Spleen (tissue), 11 donors: ENCODE results near the gene DISC1. TPM values are rescaled to one million over a fixed set of nuclear protein-coding genes. Genes with fewer than 3 reads are reported as not detected.

ENCODE experiments used
- DNase-seq: peaks from one replicate; pipeline ENCODE4 v3.0.0-alpha.2; 2020
- H3K27ac ChIP-seq, 8 donors: fragments of 200-600 bp; sonication (generic) in 7 of 8; 1 replicate in 4 of 8; 2 replicates in 4 of 8; pipeline versions ENCODE4 v1.5.0 to v1.8.0; 2016 to 2021; ENCODE audit warnings: inconsistent platforms in 4 of 8, mild to moderate bottlenecking in 4 of 8, moderate library complexity in 1 of 8
- H3K27me3 ChIP-seq, 7 donors: fragments of 200-600 bp; sonication (generic) in 6 of 7; replicated peaks in 1 of 7; 1 replicate in 4 of 7; 2 replicates in 3 of 7; pipeline versions ENCODE4 v1.5.0 to v1.8.0; 2016 to 2021; ENCODE audit warnings: inconsistent platforms in 3 of 7, mild to moderate bottlenecking in 1 of 7
- H3K36me3 ChIP-seq, 6 donors: fragments of 200-600 bp; sonication (generic) in 5 of 6; 1 replicate in 4 of 6; 2 replicates in 2 of 6; pipeline versions ENCODE4 v1.5.0 to v1.8.0; 2016 to 2021; ENCODE audit warnings: inconsistent platforms in 2 of 6
- H3K4me1 ChIP-seq, 6 donors: fragments of 200-600 bp; sonication (generic) in 5 of 6; 1 replicate in 3 of 6; 2 replicates in 3 of 6; pipeline versions ENCODE4 v1.5.0 to v1.8.0; 2016 to 2021; ENCODE audit warnings: inconsistent platforms in 3 of 6
- H3K4me3 ChIP-seq, 8 donors: fragments of 200-600 bp; sonication (generic) in 7 of 8; 1 replicate in 4 of 8; 2 replicates in 4 of 8; pipeline versions ENCODE4 v1.5.0 to v1.8.0; 2016 to 2021; ENCODE audit warnings: inconsistent platforms in 4 of 8, mild to moderate bottlenecking in 4 of 8, moderate library complexity in 2 of 8
- H3K9me3 ChIP-seq, 8 donors: fragments of 200-600 bp; sonication (generic) in 7 of 8; 1 replicate in 4 of 8; 2 replicates in 4 of 8; pipeline versions ENCODE4 v1.5.0 to v1.8.0; 2016 to 2021; ENCODE audit warnings: inconsistent platforms in 4 of 8
- CTCF ChIP-seq, 11 experiments: fragments of 200-600 bp in 7 of 11; fragments of 450-650 bp in 4 of 11; sonication (generic) in 4 of 11; IDR thresholded peaks in 8 of 11; conservative IDR thresholded peaks in 3 of 11; 1 replicate in 7 of 11; 2 replicates in 4 of 11; pipeline versions ENCODE4 v1.4.0 to v1.8.0; 2016 to 2021; ENCODE audit warnings: antibody characterized with exemption in 11 of 11, inconsistent platforms in 4 of 11, mild to moderate bottlenecking in 1 of 11
- POLR2A ChIP-seq, 3 donors: fragments of 450-650 bp; IDR thresholded peaks; one replicate each; pipeline ENCODE4 v1.5.1; 2017; ENCODE audit warnings: antibody characterized with exemption in 3 of 3, mild to moderate bottlenecking in 1 of 3
- POLR2AphosphoS5 ChIP-seq, 3 donors: sonication (generic); formaldehyde crosslinking; IDR thresholded peaks; one replicate each; pipeline ENCODE4 v1.5.1; 2017; ENCODE audit warnings: antibody characterized with exemption in 3 of 3
- WGBS, 5 donors: extraction: QIAGEN DNeasy Blood & Tissue Kit in 3 of 5; methylation state at CpG; one replicate each; pipeline versions ENCODE4 v1.1.5 to v1.1.7; 2013 to 2018; 5-methylcytosine and 5-hydroxymethylcytosine counted together
- intact Hi-C: fragments of 100-400 bp; cut with DNase I; formaldehyde crosslinking; loops from one replicate; pipeline ENCODE4 v1.15.0; 2023; ENCODE audit warnings: low total_unique reads
- polyA plus RNA-seq, 3 donors: library from polyadenylated mRNA; stranded (reverse); fragments of 200-250 nt; gene quantifications; one replicate each; pipeline ENCODE4 v1.2.1, GENCODE V29; 2013
- total RNA-seq, 7 donors: library from RNA; depleted of rRNA in 3 of 7; stranded (reverse); fragments of >200 nt in 3 of 7; fragmentation: NEBNext Ultra II Directional in 4 of 7; extraction: Animal tissue kit (Norgen Biotek cat#: 25700) in 4 of 7; gene quantifications; one replicate each; pipeline versions ENCODE4 v1.1.0 to v1.2.1, GENCODE V29; 2016 to 2021
- donor health status: healthy with polysubstance abuse.
- donor health status: DM: no; HTN: no; CAD: no; lungs with moderate emphysema.
- donor health status: DM: no; HTN: no; CAD: no.
- donor health status: Bipolar disorder and iron deficiency.
- donor health status: healthy.
- donor health status: DM: no; HTN: no; CAD: no.
- donor health status: DM: yes; HTN: yes; CAD: no.

Gene DISC1
- total and polyA plus RNA-seq, 10 donors, result 0.89 to 36.4 (median 24.2) TPM

- peaks cover 4 to 23% (median 15%) of the 10 kb centered on the region in 8 donors for H3K9me3 ChIP-seq
- no peak for DNase-seq
- 88 to 95% (median 94%) methylated on average over 15 of the region's 15 CpGs for WGBS, 5 donors
- H3K27ac ChIP-seq, result no peak overlapping the region
- H3K36me3 ChIP-seq, result peaks cover 0 to 5% (median 0%) of the 10 kb centered on the region in 6 donors
- intact Hi-C loops, result no loop called here
- TF ChIP-seq CTCF (IDR thresholded peaks at IDR 0.05 in 8 of 11, conservative IDR thresholded peaks at IDR 0.05 in 3 of 11), result no peak
- TF ChIP-seq POLR2A (IDR thresholded peaks at IDR 0.05), result no peak
- no peak for TF ChIP-seq POLR2AphosphoS5 (IDR thresholded peaks at IDR 0.05)
- peaks cover 0 to 28% (median 0%) of the 10 kb centered on the region in 7 donors for H3K27me3 ChIP-seq
- H3K4me1 ChIP-seq, result peaks cover 0 to 9% (median 0%) of the 10 kb centered on the region in 6 donors
- no peak overlapping the region for H3K4me3 ChIP-seq
These were observed 58.0 kb downstream of the DISC1 start for GRCh38 chr1:231684356-231685244.

- H3K27me3 ChIP-seq, result peaks cover 0 to 37% (median 0%) of the 10 kb centered on the region in 7 donors
- H3K4me1 ChIP-seq, result peaks cover 0 to 26% (median 10%) of the 10 kb centered on the region in 6 donors
- intact Hi-C loops, result no loop called here
- H3K27ac ChIP-seq, result no peak overlapping the region
- DNase-seq, result no peak
- H3K36me3 ChIP-seq, result peaks cover 0 to 5% (median 0%) of the 10 kb centered on the region in 6 donors
- 86 to 96% (median 94%) methylated on average over 4 of the region's 4 CpGs for WGBS, 5 donors
- no peak for TF ChIP-seq POLR2A (IDR thresholded peaks at IDR 0.05)
- TF ChIP-seq POLR2AphosphoS5 (IDR thresholded peaks at IDR 0.05), result no peak
- no peak for TF ChIP-seq CTCF (IDR thresholded peaks at IDR 0.05 in 8 of 11, conservative IDR thresholded peaks at IDR 0.05 in 3 of 11)
- H3K9me3 ChIP-seq, result peaks cover 4 to 23% (median 15%) of the 10 kb centered on the region in 8 donors
- no peak overlapping the region for H3K4me3 ChIP-seq
These were observed 59.8 kb downstream of the DISC1 start for GRCh38 chr1:231686384-231686783.

- H3K27ac ChIP-seq, result no peak overlapping the region
- peaks cover 0 to 10% (median 2%) of the 10 kb centered on the region in 6 donors for H3K36me3 ChIP-seq
- H3K4me1 ChIP-seq, result peaks cover 0 to 28% (median 12%) of the 10 kb centered on the region in 6 donors
- peaks cover 4 to 23% (median 15%) of the 10 kb centered on the region in 8 donors for H3K9me3 ChIP-seq
- H3K4me3 ChIP-seq, result no peak overlapping the region
- intact Hi-C loops, result no loop called here
- TF ChIP-seq CTCF (IDR thresholded peaks at IDR 0.05 in 8 of 11, conservative IDR thresholded peaks at IDR 0.05 in 3 of 11) (no peak), POLR2A (IDR thresholded peaks at IDR 0.05) (no peak), POLR2AphosphoS5 (IDR thresholded peaks at IDR 0.05) (no peak)
- WGBS, 5 donors, result 89 to 94% (median 92%) methylated on average over 4 of the region's 4 CpGs
- DNase-seq, result no peak
- peaks cover 0 to 39% (median 0%) of the 10 kb centered on the region in 7 donors for H3K27me3 ChIP-seq
These were observed 62.4 kb downstream of the DISC1 start for GRCh38 chr1:231688989-231689388.

- Histone ChIP-seq H3K36me3 (peaks cover 0 to 21% (median 10%) of the 10 kb centered on the region in 6 donors), H3K4me1 (peaks cover 0 to 39% (median 19%) of the 10 kb centered on the region in 6 donors), H3K4me3 (peak overlapping the region in 1 of 8 donors; percentile 10), H3K27me3 (peaks cover 0 to 35% (median 0%) of the 10 kb centered on the region in 7 donors), H3K27ac (peak overlapping the region in 4 of 8 donors; percentile 18 to 43 (median 36)), H3K9me3 (peaks cover 4 to 23% (median 15%) of the 10 kb centered on the region in 8 donors)
- DNase-seq, result no peak
- 9 to 36% (median 29%) methylated on average over 9 of the region's 9 CpGs for WGBS, 5 donors
- intact Hi-C loops, result no loop called here
- TF ChIP-seq CTCF (IDR thresholded peaks at IDR 0.05 in 8 of 11, conservative IDR thresholded peaks at IDR 0.05 in 3 of 11) (no peak), POLR2AphosphoS5 (IDR thresholded peaks at IDR 0.05) (no peak), POLR2A (IDR thresholded peaks at IDR 0.05) (no peak)
These were observed 63.5 kb downstream of the DISC1 start for GRCh38 chr1:231690059-231690458.
